SJSA1 (cell line): Measurements from ENCODE around the gene RAB11A. TPM values are rescaled to one million over a fixed set of nuclear protein-coding genes. Genes with fewer than 3 reads are reported as not detected.

Source experiments
- DNase-seq, 2 experiments: peaks; one replicate each; pipeline ENCODE4 v3.0.0-alpha.2; 2015 to 2020; ENCODE audit warnings: low spot score in 2 of 2, low read depth in 1 of 2
- H3K27ac ChIP-seq: fragments of 250-450 bp; sonication (Bioruptor Pico); 2 replicates; pipeline ENCODE4 v1.5.1; 2020; ENCODE audit warnings: mild to moderate bottlenecking, moderate library complexity
- H3K27me3 ChIP-seq: fragments of 250-450 bp; sonication (Bioruptor Pico); replicated peaks from 2 replicates; pipeline ENCODE4 v1.5.1; 2020; ENCODE audit warnings: mild to moderate bottlenecking, moderate library complexity
- H3K36me3 ChIP-seq: fragments of 250-450 bp; sonication (Bioruptor Pico); 2 replicates; pipeline ENCODE4 v1.5.1; 2020; ENCODE audit warnings: mild to moderate bottlenecking
- H3K4me1 ChIP-seq: fragments of 250-450 bp; sonication (Bioruptor Pico); replicated peaks from 2 replicates; pipeline ENCODE4 v1.6.1; 2021; ENCODE audit warnings: mild to moderate bottlenecking
- H3K4me3 ChIP-seq: fragments of 250-450 bp; sonication (Bioruptor Pico); 2 replicates; pipeline ENCODE4 v1.5.1; 2020; ENCODE audit warnings: mild to moderate bottlenecking
- H3K9me3 ChIP-seq: fragments of 250-450 bp; sonication (Bioruptor Pico); replicated peaks from 2 replicates; pipeline ENCODE4 v1.5.1; 2020; ENCODE audit warnings: mild to moderate bottlenecking
- total RNA-seq: library from RNA; depleted of rRNA; stranded (reverse); fragments of >200 nt; shearing (Covaris generic); gene quantifications from 2 replicates; pipeline ENCODE4 v1.2.3, GENCODE V29; 2014

RAB11A gene
- total RNA-seq, 1 experiment from 2014 or later: 205 TPM

DNA sequence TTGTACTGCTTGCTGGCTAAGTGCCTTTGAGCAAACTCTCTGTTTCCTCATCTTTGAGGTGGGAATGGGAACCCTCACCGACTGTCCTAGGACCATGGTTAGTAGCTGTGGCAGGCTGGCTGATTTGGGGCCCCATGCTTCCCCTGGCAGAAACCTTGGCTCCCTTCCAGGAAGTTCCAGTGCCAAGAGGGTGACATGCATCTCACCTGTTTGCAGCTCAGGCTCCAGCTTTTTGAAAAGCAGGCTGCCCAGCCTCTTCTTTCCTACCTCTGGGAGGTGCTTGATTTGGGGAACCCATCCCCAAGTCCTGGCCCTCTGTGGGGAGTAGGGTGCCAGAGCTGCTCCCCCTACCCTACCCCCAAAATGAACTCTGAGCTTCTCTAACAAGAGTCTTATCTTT is 50.8 kb downstream of the RAB11A start:
- Histone ChIP-seq H3K27me3 (no peaks in the 10 kb centered on the region), H3K4me3 (no peak overlapping the region), H3K36me3 (no peaks in the 10 kb centered on the region), H3K4me1 (peaks cover 11% of the 10 kb centered on the region), H3K27ac (no peak overlapping the region), H3K9me3 (no peaks in the 10 kb centered on the region)
- no peak for DNase-seq

DNA sequence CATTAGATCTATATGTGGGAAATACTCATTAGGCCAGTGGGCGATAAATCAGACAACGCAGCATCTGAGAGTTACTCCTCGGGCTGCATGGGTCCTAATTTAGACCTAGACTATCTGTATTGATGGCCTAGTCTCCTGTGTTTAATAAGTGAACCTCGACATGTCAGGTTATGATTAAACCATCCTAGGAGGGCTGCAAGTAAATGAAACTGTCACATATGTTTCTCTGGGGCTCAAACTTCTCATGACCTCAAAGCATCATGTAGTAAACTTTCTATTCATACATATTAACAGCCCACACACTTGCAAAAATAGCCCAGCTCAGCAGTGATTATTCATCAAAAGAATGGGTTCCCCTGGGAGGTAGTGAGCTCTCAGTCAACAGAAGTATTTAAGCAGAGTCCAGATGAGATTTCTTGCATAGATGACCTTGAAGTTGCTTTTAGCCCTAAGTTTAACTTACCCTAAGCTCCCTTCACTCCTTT is 51.6 kb downstream of the RAB11A start:
- H3K27me3 ChIP-seq: no peaks in the 10 kb centered on the region
- H3K9me3 ChIP-seq: no peaks in the 10 kb centered on the region
- H3K4me1 ChIP-seq: peaks cover 11% of the 10 kb centered on the region
- H3K4me3 ChIP-seq: no peak overlapping the region
- H3K36me3 ChIP-seq: no peaks in the 10 kb centered on the region
- DNase-seq: no peak
- H3K27ac ChIP-seq: no peak overlapping the region

DNA sequence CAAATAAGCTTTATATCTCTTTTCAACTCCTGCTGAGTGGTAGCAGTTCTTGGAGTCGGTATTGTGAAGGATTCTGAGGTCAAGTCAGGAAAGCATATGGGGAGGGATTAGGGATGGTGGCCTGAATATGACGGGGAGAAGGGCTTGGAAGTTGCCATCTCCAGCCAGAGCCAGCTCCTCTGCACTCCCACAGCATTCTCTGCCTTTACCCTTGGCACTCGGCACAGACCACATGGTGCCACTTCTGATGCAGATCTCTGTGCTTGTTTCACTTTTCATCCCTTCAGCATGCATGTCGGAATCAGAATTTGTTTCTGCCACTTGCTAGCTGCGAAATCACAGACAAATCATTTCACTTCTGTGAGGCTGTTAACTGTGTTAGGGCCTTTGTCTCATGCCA is 52.5 kb downstream of the RAB11A start:
- no peak overlapping the region for H3K4me3 ChIP-seq
- H3K27me3 ChIP-seq: no peaks in the 10 kb centered on the region
- H3K27ac ChIP-seq: no peak overlapping the region
- DNase-seq: no peak
- no peaks in the 10 kb centered on the region for H3K9me3 ChIP-seq
- no peaks in the 10 kb centered on the region for H3K36me3 ChIP-seq
- peaks cover 9% of the 10 kb centered on the region for H3K4me1 ChIP-seq

DNA sequence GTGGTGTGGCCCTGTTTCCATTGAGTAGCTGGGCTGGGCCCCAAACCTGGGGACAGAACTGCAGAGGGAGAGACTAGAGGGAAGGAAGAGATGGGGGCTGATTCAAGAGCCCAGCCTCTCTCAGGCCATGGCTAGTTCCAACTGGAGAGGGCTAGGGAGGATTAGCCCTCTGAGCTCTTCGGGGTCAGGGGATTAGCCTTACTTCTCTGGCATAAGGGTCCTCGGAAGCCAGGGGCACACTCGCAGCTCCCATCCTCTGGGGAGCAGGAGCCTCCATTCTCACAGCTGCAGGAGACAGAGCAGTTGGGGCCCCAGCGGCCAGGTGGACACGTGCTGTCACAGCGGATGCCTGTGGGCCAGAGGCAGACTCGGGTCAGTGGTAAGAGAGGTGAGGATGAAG is 53.3 kb downstream of the RAB11A start:
- DNase-seq: no peak
- H3K27ac ChIP-seq: no peak overlapping the region
- H3K9me3 ChIP-seq: no peaks in the 10 kb centered on the region

DNA sequence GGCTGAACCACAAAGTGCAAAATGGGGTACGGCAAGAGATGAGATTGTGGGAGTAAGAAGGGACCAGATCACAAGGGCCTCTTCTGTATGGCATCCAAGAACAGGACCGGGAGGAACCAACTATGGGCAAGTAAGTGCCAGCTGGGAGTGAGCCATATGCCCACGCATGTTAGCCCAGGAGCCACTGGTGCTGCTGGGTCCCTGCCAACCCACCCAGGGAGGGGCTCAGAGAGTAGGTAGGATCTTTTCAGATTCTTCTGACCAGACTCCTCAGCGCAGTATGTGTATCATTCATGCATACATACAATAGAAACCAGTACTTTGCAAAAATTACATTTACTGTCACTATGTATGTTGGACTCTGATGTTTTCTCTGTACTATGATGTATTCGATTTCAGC is 54.0 kb downstream of the RAB11A start:
- no peaks in the 10 kb centered on the region for H3K9me3 ChIP-seq
- H3K36me3 ChIP-seq: no peaks in the 10 kb centered on the region
- H3K4me1 ChIP-seq: no peaks in the 10 kb centered on the region
- no peak for DNase-seq
- H3K27me3 ChIP-seq: no peaks in the 10 kb centered on the region
- H3K4me3 ChIP-seq: no peak overlapping the region
- H3K27ac ChIP-seq: no peak overlapping the region

More for the DNA sequence above, 53.3 kb downstream of the RAB11A start:
- Histone ChIP-seq H3K4me3 (no peak overlapping the region), H3K27me3 (no peaks in the 10 kb centered on the region), H3K36me3 (no peaks in the 10 kb centered on the region), H3K4me1 (peaks cover under 1% of the 10 kb centered on the region)

DNA sequence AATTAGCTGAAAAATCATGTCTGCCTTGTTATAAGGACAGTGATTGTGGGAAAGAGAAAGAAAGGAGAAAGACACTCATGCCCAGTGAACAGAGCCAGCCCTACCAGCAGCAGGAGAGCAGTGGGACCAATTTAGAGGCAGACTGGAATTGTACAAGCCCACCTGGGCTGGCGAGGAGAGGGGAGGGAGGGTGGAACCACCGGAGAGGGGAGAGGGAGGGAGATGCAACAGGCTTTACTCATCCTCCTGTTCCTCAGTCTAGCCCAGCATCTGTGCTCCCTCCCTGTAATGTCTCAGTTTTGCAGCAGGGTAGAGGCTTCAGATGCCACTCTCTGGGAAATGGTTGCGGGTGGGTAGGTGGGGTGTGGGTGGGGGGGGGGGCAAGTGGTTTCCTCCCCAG is 54.7 kb downstream of the RAB11A start:
- no peaks in the 10 kb centered on the region for H3K36me3 ChIP-seq
- DNase-seq: no peak
- no peak overlapping the region for H3K4me3 ChIP-seq
- H3K4me1 ChIP-seq: no peaks in the 10 kb centered on the region
- no peaks in the 10 kb centered on the region for H3K27me3 ChIP-seq
- no peaks in the 10 kb centered on the region for H3K9me3 ChIP-seq
- H3K27ac ChIP-seq: no peak overlapping the region

DNA sequence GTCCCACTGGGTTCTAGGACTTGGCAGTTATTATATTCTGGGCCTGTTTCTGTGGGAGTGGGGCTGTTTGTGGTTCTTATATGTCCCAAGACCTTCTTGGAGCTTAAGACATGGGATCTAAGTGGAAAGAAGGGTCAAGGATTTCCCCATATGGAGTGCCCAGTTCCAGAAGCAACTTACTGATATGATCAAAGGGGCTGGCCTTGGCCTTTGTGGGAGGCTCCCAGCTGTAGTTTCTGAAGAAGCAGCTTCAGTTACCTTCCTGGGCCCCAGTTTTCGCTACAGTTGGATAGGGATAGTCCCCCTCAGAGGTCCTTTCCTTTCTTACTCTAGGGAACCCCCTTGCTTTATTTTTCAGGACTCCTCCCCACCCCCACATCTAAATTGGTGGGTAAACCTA is 56.0 kb downstream of the RAB11A start:
- Histone ChIP-seq H3K4me3 (no peak overlapping the region), H3K4me1 (no peaks in the 10 kb centered on the region), H3K27ac (no peak overlapping the region), H3K36me3 (no peaks in the 10 kb centered on the region), H3K9me3 (no peaks in the 10 kb centered on the region), H3K27me3 (no peaks in the 10 kb centered on the region)
- no peak for DNase-seq

DNA sequence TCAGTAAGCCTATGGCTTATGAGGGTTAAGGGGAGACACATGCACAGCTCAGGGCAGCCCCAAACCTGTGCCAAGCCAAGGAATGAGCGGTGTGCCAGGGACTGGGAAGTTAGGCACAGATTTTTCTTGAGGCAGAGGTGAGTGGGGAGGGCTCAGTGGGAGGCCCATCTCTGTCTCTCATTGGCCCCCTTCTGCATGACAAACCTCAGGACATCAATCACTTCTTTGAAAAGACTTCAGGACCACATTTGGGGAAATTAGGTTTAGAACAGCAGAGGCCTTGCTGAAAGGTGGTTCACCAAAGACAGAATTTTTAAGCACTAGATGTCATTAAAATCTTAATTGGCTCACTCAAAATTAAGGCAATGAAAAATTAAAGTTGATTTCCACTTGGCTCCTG is 57.2 kb downstream of the RAB11A start:
- no peak overlapping the region for H3K27ac ChIP-seq
- H3K36me3 ChIP-seq: no peaks in the 10 kb centered on the region
- no peaks in the 10 kb centered on the region for H3K27me3 ChIP-seq
- H3K4me3 ChIP-seq: no peak overlapping the region
- no peaks in the 10 kb centered on the region for H3K9me3 ChIP-seq
- H3K4me1 ChIP-seq: no peaks in the 10 kb centered on the region
- no peak for DNase-seq

DNA sequence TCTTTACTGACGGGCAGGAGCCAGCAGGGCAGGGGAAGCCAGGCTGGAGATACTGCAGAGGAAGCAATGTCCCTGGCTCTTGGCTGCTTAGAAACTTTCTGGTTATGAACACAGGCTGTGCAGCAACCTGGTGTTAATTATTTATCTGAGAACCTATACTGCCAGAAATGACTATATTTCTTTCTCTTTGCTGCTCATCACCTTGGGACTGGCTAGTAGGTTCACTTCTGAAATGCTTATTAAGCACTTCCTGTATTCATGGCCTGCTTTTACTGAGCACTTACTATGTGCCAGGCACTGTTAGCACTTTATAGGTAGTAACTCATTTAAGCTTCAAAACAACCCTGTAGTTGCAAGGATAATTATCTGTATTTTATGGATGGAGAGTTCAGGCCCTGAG is 57.6 kb downstream of the RAB11A start:
- Histone ChIP-seq H3K9me3 (no peaks in the 10 kb centered on the region), H3K27ac (no peak overlapping the region), H3K4me3 (no peak overlapping the region), H3K4me1 (no peaks in the 10 kb centered on the region), H3K36me3 (no peaks in the 10 kb centered on the region), H3K27me3 (no peaks in the 10 kb centered on the region)
- DNase-seq: no peak

DNA sequence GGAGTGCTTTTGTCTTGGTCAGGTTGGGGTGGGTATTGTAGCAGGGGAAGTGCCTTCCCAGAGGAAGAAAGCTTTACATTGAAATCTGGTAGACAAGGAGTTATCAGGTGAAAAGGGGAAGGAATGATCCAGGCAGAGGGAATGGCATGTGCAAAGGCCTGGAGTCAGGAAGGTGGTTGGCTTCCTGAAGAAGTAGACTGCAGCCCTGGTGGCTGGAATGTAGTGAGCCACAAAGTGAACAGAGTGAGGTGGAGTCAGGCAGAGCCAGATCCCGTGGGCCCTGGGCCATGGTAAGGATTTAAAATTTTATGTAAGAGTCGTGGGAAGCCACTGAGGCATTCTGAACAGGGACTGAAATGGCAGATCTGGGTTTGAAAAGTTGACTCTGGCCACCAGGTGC is 58.3 kb downstream of the RAB11A start:
- no peaks in the 10 kb centered on the region for H3K4me1 ChIP-seq
- no peaks in the 10 kb centered on the region for H3K36me3 ChIP-seq
- H3K9me3 ChIP-seq: no peaks in the 10 kb centered on the region
- no peak overlapping the region for H3K27ac ChIP-seq
- no peak for DNase-seq
- no peak overlapping the region for H3K4me3 ChIP-seq
- no peaks in the 10 kb centered on the region for H3K27me3 ChIP-seq

DNA sequence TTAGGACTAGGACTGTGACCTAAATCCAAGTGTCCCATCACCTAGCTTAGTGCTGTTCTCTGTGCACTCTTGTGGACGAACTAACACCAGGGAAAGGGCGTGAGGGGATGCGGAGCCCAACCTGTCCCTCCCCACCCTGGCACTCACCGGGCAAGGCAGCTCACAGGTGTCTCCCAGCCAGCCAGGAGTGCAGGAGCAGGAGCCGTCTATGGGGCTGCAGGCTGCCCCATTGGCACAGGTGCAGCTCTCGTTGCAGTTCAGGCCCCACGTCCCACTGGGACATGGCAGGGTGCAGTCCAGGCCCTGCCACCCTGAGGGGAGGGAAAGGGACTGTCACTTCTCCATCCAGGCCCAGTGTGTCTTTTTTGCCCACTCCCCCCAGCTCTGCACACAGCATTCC is 60.3 kb downstream of the RAB11A start:
- no peaks in the 10 kb centered on the region for H3K4me1 ChIP-seq
- H3K4me3 ChIP-seq: no peak overlapping the region
- no peaks in the 10 kb centered on the region for H3K9me3 ChIP-seq
- DNase-seq: no peak
- H3K27me3 ChIP-seq: peaks cover 10% of the 10 kb centered on the region; the same call in 1 of the 2 replicates
- no peaks in the 10 kb centered on the region for H3K36me3 ChIP-seq
- no peak overlapping the region for H3K27ac ChIP-seq

DNA sequence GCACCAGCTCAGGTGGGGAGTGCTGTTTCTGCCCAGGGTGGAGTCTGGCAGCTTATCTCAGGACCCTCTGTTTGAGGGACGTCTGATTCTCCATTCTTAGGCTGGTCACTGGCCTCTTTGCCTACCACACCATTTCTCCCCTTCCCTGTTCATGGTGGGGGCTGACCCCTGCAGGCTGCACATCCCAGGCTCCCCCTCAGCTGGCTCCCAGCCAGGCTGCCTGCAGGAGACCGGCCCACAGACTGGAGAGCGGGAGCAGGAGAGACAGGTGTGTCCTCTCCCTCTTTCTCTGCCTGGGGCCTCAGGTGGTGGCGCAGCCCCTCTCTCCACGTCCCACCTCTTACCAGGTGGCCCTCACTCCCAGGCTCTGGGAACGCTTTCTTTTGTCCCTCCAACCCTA is 60.8 kb downstream of the RAB11A start:
- Histone ChIP-seq H3K4me3 (no peak overlapping the region), H3K9me3 (no peaks in the 10 kb centered on the region), H3K36me3 (no peaks in the 10 kb centered on the region), H3K27ac (no peak overlapping the region), H3K4me1 (no peaks in the 10 kb centered on the region), H3K27me3 (peaks cover 10% of the 10 kb centered on the region; the same call in 1 of the 2 replicates)
- no peak for DNase-seq

DNA sequence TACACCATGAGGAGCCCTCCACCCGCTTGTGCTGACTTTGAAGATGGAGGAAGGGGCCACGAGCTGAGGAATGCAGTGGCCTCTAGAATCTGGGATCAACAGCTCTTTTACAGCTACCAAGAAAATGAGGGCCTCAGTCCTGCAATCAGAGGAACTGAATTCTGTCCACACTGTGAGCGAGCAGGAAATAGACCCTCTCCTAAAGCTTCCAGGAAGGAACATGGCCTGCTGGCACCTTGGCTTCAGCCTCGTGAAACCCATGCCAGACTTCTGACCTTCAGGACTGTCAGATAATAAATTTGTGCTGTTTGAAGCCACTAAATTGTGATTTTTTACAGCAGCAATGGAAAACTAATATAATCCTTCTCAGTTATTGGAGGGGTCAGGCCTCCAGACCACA is 61.9 kb downstream of the RAB11A start:
- Histone ChIP-seq H3K27me3 (peaks cover 10% of the 10 kb centered on the region; the same call in 1 of the 2 replicates), H3K36me3 (no peaks in the 10 kb centered on the region), H3K4me3 (no peak overlapping the region), H3K27ac (no peak overlapping the region), H3K9me3 (no peaks in the 10 kb centered on the region), H3K4me1 (no peaks in the 10 kb centered on the region)
- no peak for DNase-seq

DNA sequence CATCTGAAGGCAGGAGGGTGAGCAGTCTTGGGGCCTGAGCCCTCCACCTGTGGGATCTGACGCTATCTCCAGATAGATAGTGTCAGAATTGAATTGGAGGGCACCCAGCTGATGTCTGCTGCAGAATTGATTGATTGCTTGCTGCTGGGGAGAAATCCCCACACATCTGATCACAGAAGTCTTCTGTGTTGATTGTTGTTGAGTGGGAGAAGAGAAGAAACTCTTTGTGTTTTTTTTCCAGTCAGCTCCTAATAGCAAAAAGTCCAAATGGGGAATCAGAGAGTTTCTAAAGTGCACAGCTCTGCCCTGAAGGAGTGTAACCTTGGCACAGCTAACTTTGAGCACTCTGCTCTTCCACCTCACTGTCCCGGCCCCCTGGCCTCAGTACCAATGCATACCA is 66.1 kb downstream of the RAB11A start:
- peaks cover 10% of the 10 kb centered on the region; the same call in 1 of the 2 replicates for H3K27me3 ChIP-seq
- H3K36me3 ChIP-seq: no peaks in the 10 kb centered on the region
- H3K4me1 ChIP-seq: no peaks in the 10 kb centered on the region
- H3K27ac ChIP-seq: no peak overlapping the region
- H3K9me3 ChIP-seq: no peaks in the 10 kb centered on the region
- no peak for DNase-seq
- H3K4me3 ChIP-seq: no peak overlapping the region

DNA sequence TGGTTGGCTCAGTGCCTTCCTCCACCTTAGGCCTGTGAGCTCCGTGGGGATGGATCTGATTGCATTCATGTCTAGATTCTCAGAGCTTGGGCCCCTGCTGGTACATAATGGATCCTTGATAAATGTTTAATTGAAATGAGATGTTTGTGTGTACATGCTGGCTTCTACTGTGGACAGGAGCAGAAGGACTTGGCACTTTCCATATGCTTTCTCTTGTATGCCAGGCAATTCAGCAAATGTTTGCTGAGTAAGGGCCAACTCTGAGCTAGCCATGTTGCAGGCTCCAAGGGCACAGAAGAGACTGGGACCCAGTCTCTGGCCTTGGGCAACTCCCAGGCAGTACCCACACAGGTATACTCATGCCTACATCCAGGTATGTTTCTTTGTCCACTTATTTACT is 67.0 kb downstream of the RAB11A start:
- Histone ChIP-seq H3K36me3 (no peaks in the 10 kb centered on the region), H3K4me3 (no peak overlapping the region), H3K9me3 (no peaks in the 10 kb centered on the region), H3K27me3 (peaks cover 10% of the 10 kb centered on the region; the same call in 1 of the 2 replicates), H3K27ac (no peak overlapping the region), H3K4me1 (no peaks in the 10 kb centered on the region)
- DNase-seq: no peak
